Neural cell (in vitro differentiated cells): ENCODE measurements around the gene ABCA2. TPM values are rescaled to one million over a fixed set of nuclear protein-coding genes. Genes with fewer than 3 reads are reported as not detected.
A peak's percentile ranks its signal among the peaks of the same experiment; 100 is the strongest.

Experiments used
- H2AFZ ChIP-seq: fragments of 200-600, 300-800 bp; sonication (generic), shearing (Covaris generic); 2 replicates; pipeline ENCODE4 v1.6.0; 2014; ENCODE audit warnings: low read depth, mild to moderate bottlenecking, antibody characterized with exemption, low read length, moderate library complexity
- H3F3A ChIP-seq: fragments of 200-600 bp; shearing (Covaris generic); 2 replicates; pipeline ENCODE4 v1.6.1; 2016; ENCODE audit warnings: mild to moderate bottlenecking, moderate library complexity, mixed read lengths, antibody characterized with exemption, low read length; ENCODE audit not compliant: insufficient read depth, poor library complexity, severe bottlenecking
- H3K27ac ChIP-seq: fragments of 200-600, 300-800 bp; sonication (generic), shearing (Covaris generic); 2 replicates; pipeline ENCODE4 v1.5.1; 2014; ENCODE audit warnings: mild to moderate bottlenecking, low read length, moderate library complexity
- H3K27me3 ChIP-seq: fragments of 300-800, 200-600 bp; sonication (generic), shearing (Covaris generic); 2 replicates; pipeline ENCODE4 v1.6.0; 2014; ENCODE audit warnings: mild to moderate bottlenecking, low read depth, low read length, moderate library complexity; ENCODE audit not compliant: insufficient read depth
- H3K36me3 ChIP-seq: fragments of 300-800, 200-600 bp; sonication (generic), shearing (Covaris generic); 2 replicates; pipeline ENCODE4 v1.5.1; 2014; ENCODE audit warnings: mild to moderate bottlenecking, antibody characterized with exemption, low read length, moderate library complexity; ENCODE audit not compliant: insufficient read depth
- H3K4me2 ChIP-seq: fragments of 300-800, 200-600 bp; sonication (generic), shearing (Covaris generic); 2 replicates; pipeline ENCODE4 v1.6.0; 2014; ENCODE audit warnings: mild to moderate bottlenecking, low read length
- H3K4me3 ChIP-seq: fragments of 300-800, 200-600 bp; sonication (generic), shearing (Covaris generic); 2 replicates; pipeline ENCODE4 v1.5.1; 2014; ENCODE audit warnings: mild to moderate bottlenecking, low read length, moderate library complexity
- H3K79me2 ChIP-seq: fragments of 200-600 bp; shearing (Covaris generic); replicated peaks from 2 replicates; pipeline ENCODE4 v1.6.0; 2014; ENCODE audit warnings: mild to moderate bottlenecking, low read length, moderate library complexity; ENCODE audit not compliant: insufficient read depth
- H3K9ac ChIP-seq: fragments of 300-800, 200-600 bp; sonication (generic), shearing (Covaris generic); 2 replicates; pipeline ENCODE4 v1.6.1; 2016; ENCODE audit warnings: mild to moderate bottlenecking, low read length, mixed read lengths
- H3K9me2 ChIP-seq: fragments of 200-600 bp; shearing (Covaris generic); 2 replicates; pipeline ENCODE4 v1.6.1; 2016; ENCODE audit warnings: mild to moderate bottlenecking, low read length, mixed read lengths; ENCODE audit not compliant: insufficient read depth
- H3K9me3 ChIP-seq: fragments of 200-600, 300-800 bp; sonication (generic), shearing (Covaris generic); 2 replicates; pipeline ENCODE4 v1.6.1; 2016; ENCODE audit warnings: mild to moderate bottlenecking, mixed run types, low read length, moderate library complexity, mixed read lengths
- H4K20me1 ChIP-seq: fragments of 200-600 bp; shearing (Covaris generic); 2 replicates; pipeline ENCODE4 v1.6.1; 2016; ENCODE audit warnings: mild to moderate bottlenecking, mixed run types; ENCODE audit not compliant: insufficient read depth
- EP300 ChIP-seq: fragments of 450-650 bp; conservative IDR thresholded peaks from 2 replicates; pipeline ENCODE4 v1.6.1; 2014; ENCODE audit warnings: antibody characterized with exemption, mild to moderate bottlenecking, moderate library complexity; ENCODE audit not compliant: poor library complexity, severe bottlenecking
- EZH2 ChIP-seq: fragments of 200-600, 300-800 bp; shearing (Covaris generic), sonication (generic); IDR thresholded peaks from 2 replicates; pipeline ENCODE4 v1.6.1; 2014; ENCODE audit warnings: antibody characterized with exemption, low read length, borderline replicate concordance, mild to moderate bottlenecking; ENCODE audit not compliant: insufficient read depth, poor library complexity, severe bottlenecking
- MXI1 ChIP-seq: fragments of 450-650 bp; conservative IDR thresholded peaks from 2 replicates; pipeline ENCODE4 v1.6.1; 2014; ENCODE audit warnings: antibody characterized with exemption, mild to moderate bottlenecking; ENCODE audit not compliant: poor library complexity, severe bottlenecking
- POLR2AphosphoS5 ChIP-seq: IDR thresholded peaks from 2 replicates; pipeline ENCODE4 v1.6.1; 2012
- RAD21 ChIP-seq: fragments of 450-650 bp; conservative IDR thresholded peaks from 2 replicates; pipeline ENCODE4 v1.6.1; 2014; ENCODE audit warnings: antibody characterized with exemption, mild to moderate bottlenecking, moderate library complexity
- REST ChIP-seq: IDR thresholded peaks from 2 replicates; pipeline ENCODE4 v1.6.1; 2012; ENCODE audit warnings: borderline replicate concordance
- SMC3 ChIP-seq: fragments of 450-650 bp; conservative IDR thresholded peaks from 2 replicates; pipeline ENCODE4 v1.6.1; 2014; ENCODE audit warnings: antibody characterized with exemption, mild to moderate bottlenecking, moderate library complexity; ENCODE audit not compliant: poor library complexity
- TAF1 ChIP-seq: IDR thresholded peaks from 2 replicates; pipeline ENCODE4 v1.6.1; 2012; ENCODE audit warnings: low read depth
- polyA minus RNA-seq: library from RNA; depleted of rRNA, polyadenylated mRNA; stranded (reverse); fragments of >200 nt; gene quantifications from 2 replicates; pipeline ENCODE4 v1.2.3, GENCODE V29; 2014
- polyA plus RNA-seq: library from polyadenylated mRNA; depleted of rRNA; stranded (reverse); fragments of >200 nt; gene quantifications from 2 replicates; pipeline ENCODE4 v1.2.3, GENCODE V29; 2014
- TF ChIP-seq, protein P1 (sequence below): fragments of 450-650 bp; IDR thresholded peaks from 2 replicates; pipeline ENCODE4 v1.5.1; 2014; ENCODE audit warnings: antibody characterized with exemption, mild to moderate bottlenecking, moderate library complexity; ENCODE audit not compliant: poor library complexity, severe bottlenecking

ABCA2 gene, protein sequence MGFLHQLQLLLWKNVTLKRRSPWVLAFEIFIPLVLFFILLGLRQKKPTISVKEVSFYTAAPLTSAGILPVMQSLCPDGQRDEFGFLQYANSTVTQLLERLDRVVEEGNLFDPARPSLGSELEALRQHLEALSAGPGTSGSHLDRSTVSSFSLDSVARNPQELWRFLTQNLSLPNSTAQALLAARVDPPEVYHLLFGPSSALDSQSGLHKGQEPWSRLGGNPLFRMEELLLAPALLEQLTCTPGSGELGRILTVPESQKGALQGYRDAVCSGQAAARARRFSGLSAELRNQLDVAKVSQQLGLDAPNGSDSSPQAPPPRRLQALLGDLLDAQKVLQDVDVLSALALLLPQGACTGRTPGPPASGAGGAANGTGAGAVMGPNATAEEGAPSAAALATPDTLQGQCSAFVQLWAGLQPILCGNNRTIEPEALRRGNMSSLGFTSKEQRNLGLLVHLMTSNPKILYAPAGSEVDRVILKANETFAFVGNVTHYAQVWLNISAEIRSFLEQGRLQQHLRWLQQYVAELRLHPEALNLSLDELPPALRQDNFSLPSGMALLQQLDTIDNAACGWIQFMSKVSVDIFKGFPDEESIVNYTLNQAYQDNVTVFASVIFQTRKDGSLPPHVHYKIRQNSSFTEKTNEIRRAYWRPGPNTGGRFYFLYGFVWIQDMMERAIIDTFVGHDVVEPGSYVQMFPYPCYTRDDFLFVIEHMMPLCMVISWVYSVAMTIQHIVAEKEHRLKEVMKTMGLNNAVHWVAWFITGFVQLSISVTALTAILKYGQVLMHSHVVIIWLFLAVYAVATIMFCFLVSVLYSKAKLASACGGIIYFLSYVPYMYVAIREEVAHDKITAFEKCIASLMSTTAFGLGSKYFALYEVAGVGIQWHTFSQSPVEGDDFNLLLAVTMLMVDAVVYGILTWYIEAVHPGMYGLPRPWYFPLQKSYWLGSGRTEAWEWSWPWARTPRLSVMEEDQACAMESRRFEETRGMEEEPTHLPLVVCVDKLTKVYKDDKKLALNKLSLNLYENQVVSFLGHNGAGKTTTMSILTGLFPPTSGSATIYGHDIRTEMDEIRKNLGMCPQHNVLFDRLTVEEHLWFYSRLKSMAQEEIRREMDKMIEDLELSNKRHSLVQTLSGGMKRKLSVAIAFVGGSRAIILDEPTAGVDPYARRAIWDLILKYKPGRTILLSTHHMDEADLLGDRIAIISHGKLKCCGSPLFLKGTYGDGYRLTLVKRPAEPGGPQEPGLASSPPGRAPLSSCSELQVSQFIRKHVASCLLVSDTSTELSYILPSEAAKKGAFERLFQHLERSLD (N-terminal part only)
- 30.6 and 52.0 TPM in 2 replicates for polyA plus RNA-seq
- 24.3 and 32.9 TPM in 2 replicates for polyA minus RNA-seq

DNA sequence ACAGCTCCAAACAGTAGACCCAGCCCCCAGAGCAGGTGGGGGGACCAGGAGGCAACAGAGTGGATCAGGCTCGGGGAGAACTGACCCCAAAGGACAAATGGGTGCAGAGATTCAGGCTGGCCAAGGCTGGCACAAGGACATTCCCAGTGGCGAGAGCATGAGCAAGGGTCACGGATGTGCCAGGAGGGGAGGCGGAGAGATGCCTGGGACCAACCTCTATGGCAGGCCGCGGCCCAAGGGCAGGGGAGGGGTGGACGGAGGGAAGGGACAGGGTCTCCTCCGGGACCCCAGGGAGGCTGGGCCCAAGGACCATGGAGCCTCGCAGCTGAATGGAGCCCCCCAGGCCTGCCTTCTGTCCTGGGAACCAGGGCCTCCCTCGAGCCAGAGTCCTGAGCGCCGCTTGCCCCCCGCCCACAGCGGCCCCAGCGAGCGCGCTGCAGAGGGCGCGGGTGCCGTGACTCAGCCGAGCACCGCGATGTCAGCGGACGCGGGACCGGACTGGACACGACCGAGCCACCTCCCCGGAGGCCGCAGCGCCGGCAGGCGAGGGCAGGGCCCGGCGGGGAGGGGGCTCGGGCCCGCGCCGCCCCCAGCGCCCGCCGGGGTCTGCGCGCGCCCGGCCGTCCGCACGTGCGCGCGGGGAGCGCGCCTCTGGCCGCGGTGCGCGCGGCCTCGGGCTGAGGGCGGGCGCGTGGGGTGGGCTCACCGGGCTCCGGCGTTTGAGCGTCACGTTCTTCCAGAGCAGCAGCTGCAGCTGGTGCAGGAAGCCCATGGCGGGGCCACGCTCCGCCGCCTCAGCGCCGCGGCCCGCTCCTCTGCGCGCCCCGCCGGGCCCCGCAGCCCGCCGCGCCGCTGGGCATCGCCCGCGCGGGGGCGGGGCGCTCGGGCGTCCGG, at the start of gene ABCA2:
Gene ABCA2 (minus strand): TSS at position 869 of the 894 bp plus-strand sequence. CDS start 97 bp downstream, at position 772.
- Histone ChIP-seq H3K4me3 (peak within 1 kb of the TSS; percentile 91), H3F3A (no peaks in the 10 kb centered on the region), H3K4me2 (peak within 1 kb of the TSS; percentile 91), H3K79me2 (peaks cover 5% of the 10 kb centered on the region), H3K36me3 (no peaks in the 10 kb centered on the region), H4K20me1 (no peaks in the 10 kb centered on the region), H3K9ac (peak within 1 kb of the TSS; percentile 86), H3K9me2 (no peaks in the 10 kb centered on the region), H3K27ac (peak within 1 kb of the TSS; percentile 49), H3K27me3 (no peaks in the 10 kb centered on the region), H3K9me3 (no peaks in the 10 kb centered on the region), H2AFZ (peak within 1 kb of the TSS; percentile 90)
- TF ChIP-seq POLR2AphosphoS5 (peak; percentile 3), TAF1 (no peak)

- H2AFZ ChIP-seq, result no peak within 1 kb of the TSS
- no peak within 1 kb of the TSS for H3K4me2 ChIP-seq
- peak within 1 kb of the TSS; percentile 55 for H3K4me3 ChIP-seq
- H3K79me2 ChIP-seq, result no peaks in the 10 kb centered on the region
- no peaks in the 10 kb centered on the region for H3K9me3 ChIP-seq
- H3K27ac ChIP-seq, result no peak within 1 kb of the TSS
- H4K20me1 ChIP-seq, result no peaks in the 10 kb centered on the region
- H3K27me3 ChIP-seq, result peaks cover 66% of the 10 kb centered on the region
- H3K36me3 ChIP-seq, result no peaks in the 10 kb centered on the region
- no peaks in the 10 kb centered on the region for H3F3A ChIP-seq
- no peaks in the 10 kb centered on the region for H3K9me2 ChIP-seq
- H3K9ac ChIP-seq, result no peak within 1 kb of the TSS
- TF ChIP-seq MXI1 (no peak), EP300 (no peak), EZH2 (no peak), RAD21 (no peak), SMC3 (no peak), POLR2AphosphoS5 (no peak), REST (no peak), TAF1 (no peak)
- TF ChIP-seq, protein P1, sequence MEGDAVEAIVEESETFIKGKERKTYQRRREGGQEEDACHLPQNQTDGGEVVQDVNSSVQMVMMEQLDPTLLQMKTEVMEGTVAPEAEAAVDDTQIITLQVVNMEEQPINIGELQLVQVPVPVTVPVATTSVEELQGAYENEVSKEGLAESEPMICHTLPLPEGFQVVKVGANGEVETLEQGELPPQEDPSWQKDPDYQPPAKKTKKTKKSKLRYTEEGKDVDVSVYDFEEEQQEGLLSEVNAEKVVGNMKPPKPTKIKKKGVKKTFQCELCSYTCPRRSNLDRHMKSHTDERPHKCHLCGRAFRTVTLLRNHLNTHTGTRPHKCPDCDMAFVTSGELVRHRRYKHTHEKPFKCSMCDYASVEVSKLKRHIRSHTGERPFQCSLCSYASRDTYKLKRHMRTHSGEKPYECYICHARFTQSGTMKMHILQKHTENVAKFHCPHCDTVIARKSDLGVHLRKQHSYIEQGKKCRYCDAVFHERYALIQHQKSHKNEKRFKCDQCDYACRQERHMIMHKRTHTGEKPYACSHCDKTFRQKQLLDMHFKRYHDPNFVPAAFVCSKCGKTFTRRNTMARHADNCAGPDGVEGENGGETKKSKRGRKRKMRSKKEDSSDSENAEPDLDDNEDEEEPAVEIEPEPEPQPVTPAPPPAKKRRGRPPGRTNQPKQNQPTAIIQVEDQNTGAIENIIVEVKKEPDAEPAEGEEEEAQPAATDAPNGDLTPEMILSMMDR, result no peak
These were observed 49.1 kb upstream of the ABCA2 start, which contains the start of gene UAP1L1 for GRCh38 chr9:137077010-137077747. UAP1L1 (plus strand) TSS chr9:137077517; CDS start chr9:137077533, 16 bp downstream.
